Occipital lobe (tissue), 2 donors: ENCODE measurements around the gene CACNA2D3. TPM values are rescaled to one million over a fixed set of nuclear protein-coding genes. Genes with fewer than 3 reads are reported as not detected.
"Not testable (repeated sequence)": the region's sequence is repeated elsewhere in the genome, so short reads cannot be mapped to it uniquely, and the experiment has no call there.

Experiments
- DNase-seq: peaks from one replicate; lab custom pipeline; 2025; lab: John Stamatoyannopoulos, UW
- total RNA-seq: library from RNA; depleted of rRNA; stranded (reverse); fragments of >200 nt; gene quantifications from one replicate; pipeline ENCODE4 v1.2.3, GENCODE V29; 2014

CACNA2D3 gene
- total RNA-seq, 1 donor from 2014 or later, result 11.2 TPM

DNA sequence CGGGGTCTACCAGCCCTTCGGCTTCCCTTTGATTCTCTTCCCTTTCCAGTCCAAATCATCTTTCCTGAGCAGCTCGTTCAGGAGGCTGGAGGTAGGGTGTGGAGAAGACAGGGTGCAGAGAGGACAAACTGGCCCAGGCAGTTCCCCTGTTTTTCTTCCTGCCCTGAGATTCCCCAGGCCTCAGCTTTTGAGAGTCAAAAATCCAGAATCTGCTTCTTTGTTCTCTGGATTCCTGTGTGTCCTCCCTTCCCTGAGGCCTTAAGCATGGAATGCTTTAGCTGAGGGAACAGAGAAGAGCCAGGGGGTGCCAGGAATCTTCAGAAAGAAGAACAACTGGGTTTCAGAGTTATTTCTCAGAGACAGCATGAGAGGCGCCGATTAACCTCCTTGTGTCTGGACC, 832.2 kb downstream of the CACNA2D3 start:
- no peak for DNase-seq

DNA sequence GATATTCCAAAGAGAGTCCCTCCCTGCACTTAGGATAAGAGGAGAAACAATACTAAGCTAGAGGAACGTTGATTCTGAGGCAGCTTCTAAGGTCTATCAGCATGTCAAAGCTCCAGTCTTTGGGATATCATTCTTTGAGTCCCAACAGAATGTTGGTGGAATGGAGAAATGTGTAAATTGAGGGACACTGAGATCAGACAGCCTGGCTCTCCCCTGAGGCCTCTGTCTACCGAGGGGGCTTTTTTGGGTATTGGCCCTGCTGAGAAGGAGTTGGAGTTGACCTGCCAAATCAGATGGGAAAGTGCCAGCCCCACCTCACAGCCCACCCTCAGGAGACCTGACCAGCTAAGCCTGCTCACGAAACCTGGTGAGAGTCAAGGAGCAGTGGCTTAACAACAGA, 833.1 kb downstream of the CACNA2D3 start:
- DNase-seq, result no peak

GRCh38 chr3:54955941-54956340, 833.6 kb downstream of the CACNA2D3 start:
- no peak for DNase-seq

- DNase-seq, result no peak
Measured at GRCh38 chr3:54957711-54958110, 835.4 kb downstream of the CACNA2D3 start.

GRCh38 chr3:54960082-54960481, 837.7 kb downstream of the CACNA2D3 start:
- DNase-seq, result no peak

DNA sequence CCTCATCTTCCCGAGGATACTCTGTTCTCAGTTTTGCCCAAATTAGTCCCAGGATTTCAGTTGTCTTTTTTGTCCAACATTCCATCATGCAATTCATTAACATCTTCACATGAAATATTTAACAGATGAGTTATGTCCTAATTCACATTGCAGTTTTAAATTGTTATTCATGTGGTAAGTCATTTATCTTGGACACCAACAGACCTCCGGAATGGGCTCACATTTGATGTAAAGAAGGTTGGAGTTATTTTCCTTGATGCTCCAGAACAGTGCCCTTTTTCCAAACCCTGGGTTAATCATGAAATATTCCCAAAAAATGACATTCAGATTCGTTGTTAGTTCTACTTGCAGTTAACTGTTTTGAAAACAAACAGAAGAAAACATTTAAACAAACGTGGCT, 838.3 kb downstream of the CACNA2D3 start:
- DNase-seq, result no peak

DNA sequence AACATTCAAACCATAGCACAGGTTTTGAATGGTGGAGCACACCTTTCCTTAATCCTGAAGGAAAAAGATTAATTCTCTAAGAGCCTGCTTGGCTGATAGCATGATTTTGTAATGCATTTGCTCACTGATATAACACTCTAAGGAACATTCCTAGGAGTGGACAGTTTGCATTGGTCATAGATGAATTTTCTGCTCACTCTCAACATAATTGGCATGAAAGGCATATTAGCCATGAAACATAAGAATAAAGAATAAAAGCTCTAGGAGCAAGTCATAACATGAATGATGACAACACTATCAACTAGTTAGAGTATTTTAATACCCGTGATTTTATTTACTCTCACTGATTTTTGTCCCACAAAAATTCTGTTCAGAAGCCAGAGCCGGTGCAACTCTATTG, 839.8 kb downstream of the CACNA2D3 start:
- DNase-seq, result no peak

- DNase-seq, result no peak
Measured at GRCh38 chr3:54963641-54964040, 841.3 kb downstream of the CACNA2D3 start.

GRCh38 chr3:54964081-54964480, 841.7 kb downstream of the CACNA2D3 start:
- DNase-seq, result no peak

GRCh38 chr3:54965746-54966145, 843.4 kb downstream of the CACNA2D3 start:
- DNase-seq, result no peak

DNA sequence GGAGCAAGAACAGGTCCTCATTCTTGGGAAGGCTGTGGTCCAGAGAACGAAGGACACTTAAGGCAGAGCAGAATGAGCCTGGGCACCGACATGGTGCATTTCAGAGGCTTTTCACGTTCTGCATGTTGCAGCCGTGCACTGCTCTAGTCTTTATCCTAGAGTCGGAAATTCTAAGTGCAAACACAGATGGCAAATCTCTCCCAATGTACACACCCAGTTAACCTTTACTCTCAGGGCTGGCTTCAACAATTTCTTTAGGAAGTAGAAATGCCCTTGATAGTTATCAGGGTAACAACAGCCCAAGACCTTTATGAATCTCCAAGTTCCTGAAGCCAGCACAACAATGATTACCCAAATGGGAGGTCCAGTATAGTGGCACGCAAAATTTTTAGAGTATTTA, 844.6 kb downstream of the CACNA2D3 start:
- no peak for DNase-seq

GRCh38 chr3:54967731-54968161, 845.4 kb downstream of the CACNA2D3 start:
- DNase-seq, result no peak

- DNase-seq, result no peak
Measured at GRCh38 chr3:54968546-54969172, 846.3 kb downstream of the CACNA2D3 start.

GRCh38 chr3:54969652-54970051, 847.3 kb downstream of the CACNA2D3 start:
- DNase-seq, result no peak

DNA sequence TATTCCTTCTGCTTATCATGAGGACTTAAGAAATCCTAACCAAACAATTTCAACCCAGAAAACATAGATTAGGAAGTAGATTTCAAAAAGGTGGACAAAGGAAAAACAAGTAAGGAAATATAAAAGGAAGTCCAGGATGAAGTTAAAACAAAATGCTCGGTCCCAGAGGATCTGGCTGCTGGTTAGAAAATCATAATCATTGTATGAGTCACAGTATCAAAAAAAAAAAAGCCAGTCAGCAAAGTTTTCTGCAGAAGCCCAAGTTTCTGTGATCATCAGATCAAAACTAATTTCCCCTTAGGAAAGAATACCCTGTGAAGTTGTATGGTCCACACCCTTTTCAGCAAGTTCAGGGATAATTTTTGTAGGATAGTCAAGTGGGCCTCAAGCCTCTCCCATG, 848.5 kb downstream of the CACNA2D3 start:
- no peak for DNase-seq

DNA sequence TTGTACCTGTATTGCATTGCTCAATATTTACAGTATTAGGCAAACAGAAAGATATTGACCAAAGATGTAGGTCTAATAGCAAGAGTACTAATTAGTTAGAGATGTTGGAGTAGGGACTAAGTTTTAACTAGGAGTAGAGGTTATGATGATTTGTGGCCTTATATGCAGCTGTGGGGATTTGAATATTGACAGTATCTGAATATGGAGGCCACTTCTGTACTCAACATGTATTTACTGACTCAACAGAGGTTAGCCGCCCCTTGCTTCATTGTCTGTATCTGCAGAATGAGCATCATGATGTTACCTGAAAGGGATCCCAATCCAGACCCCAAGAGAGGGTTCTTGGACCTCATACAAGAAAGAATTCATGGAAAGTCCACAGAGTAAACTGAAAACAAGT, 855.1 kb downstream of the CACNA2D3 start:
- no peak for DNase-seq

DNA sequence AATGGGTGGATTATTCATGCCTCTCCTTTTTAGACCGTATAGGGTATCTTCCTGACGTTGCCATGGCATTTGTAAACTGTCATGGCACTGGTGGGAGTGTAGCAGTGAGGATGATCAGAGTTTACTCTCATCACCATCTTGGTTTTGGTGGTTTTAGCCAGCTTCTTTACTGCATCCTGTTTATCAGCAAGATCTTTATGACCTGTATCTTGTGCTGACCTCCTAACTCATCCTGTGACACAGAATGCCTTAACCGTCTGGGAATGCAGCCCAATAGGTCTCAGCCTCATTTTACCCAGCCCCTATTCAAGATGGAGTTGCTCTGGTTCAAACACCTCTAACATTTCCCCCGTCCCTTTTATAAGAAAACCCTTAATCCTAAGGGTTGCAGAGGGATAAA, 855.6 kb downstream of the CACNA2D3 start:
- DNase-seq, result not testable (repeated sequence)

- no peak for DNase-seq
Measured at GRCh38 chr3:54982807-54983206, 860.5 kb downstream of the CACNA2D3 start.

DNA sequence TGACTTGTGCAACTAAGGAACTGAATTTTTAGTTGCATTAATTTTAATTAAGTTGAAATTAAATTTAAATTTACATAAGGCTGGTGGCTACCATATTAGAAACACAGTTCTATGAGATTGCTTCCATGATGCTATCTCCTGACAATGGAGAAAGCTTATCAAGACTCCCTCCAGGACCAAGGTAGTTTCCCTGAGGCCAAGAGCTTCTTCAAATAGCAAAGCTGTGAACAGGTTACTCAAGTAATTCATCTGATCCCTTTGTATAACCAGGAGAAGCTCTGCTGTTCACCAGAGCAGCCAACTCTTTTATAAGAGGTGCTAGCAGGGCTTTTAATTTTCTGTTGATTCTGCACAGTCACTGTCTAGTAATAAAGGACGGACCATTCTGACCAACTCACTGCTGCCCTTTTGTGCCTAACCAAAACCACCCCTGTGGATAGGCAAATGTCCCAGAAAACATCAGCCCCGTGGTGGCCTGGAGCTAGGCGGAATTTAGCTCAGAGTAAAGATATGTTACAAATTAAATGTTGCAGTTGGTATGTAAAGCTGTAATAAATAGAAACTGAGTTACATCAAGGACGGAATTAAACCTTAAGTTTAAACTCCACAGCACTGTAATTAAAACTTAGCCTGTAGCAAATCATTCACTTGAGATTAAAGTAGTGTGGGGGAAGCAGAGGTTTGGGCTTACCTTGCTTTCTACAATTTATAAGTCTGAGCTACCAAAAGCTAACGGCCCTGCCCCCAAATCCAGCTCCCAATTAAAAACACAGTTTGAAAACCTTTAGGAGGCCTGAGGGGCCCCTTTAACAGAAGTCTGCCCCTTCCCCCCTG, 861.1 kb downstream of the CACNA2D3 start:
- no peak for DNase-seq

DNA sequence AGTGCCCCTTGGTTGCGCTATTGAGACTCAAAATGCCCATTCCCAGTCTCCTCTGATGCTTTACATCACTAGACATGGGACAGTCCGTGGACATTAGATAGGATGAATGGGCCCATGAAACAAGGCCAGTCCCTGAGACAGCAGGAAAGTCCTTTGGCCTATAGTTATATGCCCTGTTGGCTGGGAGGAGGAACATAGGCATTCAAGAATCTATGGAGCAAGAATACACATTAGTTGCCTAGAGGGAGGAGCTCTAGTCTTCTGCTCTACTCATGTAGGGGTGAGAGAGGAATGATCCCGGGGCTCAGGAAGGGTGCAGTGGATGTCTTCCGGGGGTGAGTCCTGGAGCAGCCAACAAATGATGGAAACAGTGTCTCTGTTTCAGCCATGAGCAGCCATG, 863.5 kb downstream of the CACNA2D3 start:
- DNase-seq, result no peak

- no peak for DNase-seq
Measured at GRCh38 chr3:54986294-54986693, 863.9 kb downstream of the CACNA2D3 start.

GRCh38 chr3:54987719-54988118, 865.4 kb downstream of the CACNA2D3 start:
- DNase-seq, result no peak

DNA sequence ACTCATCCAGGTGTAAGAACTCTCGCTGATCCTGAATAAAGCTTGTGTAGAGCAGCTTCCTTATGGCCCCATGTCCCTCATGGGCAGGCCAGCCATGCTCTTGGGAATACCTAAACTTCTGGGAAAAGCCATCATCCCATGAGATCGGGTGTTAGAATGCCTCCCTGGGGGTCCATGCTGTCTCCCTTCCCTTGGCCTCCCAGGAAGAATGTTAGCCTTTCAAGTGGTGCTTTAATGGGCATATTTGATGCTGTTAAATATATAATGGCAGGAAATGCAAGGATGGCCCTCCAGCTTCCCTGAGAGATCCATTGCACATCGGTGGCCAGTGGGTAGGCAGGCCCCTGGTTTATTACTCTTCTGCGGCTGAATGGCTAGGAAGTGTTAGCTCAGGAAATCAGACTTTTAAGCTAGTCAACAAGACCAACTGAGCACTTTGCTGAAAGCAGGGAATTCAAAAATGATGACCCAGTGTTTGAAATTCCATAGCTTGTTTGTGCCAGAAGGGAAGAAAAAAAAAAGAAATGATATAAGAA, 866.0 kb downstream of the CACNA2D3 start:
- DNase-seq, result no peak
